Suppressor macrophage treated with lipopolysaccharide for 4 hours (primary cell): Measurements from ENCODE around the gene MUL1.
A peak's percentile ranks its signal among the peaks of the same experiment; 100 is the strongest.

Experiments
- DNase-seq: peaks from one replicate; pipeline ENCODE4 v3.0.0-alpha.2; 2020

MUL1 gene

GRCh38 chr1:20484519-20485462 lies 23.2 kb downstream of the MUL1 start:
- no peak for DNase-seq

GRCh38 chr1:20483833-20484518 lies 24.0 kb downstream of the MUL1 start:
- DNase-seq, result no peak

GRCh38 chr1:20483098-20483832 lies 24.7 kb downstream of the MUL1 start:
- DNase-seq, result no peak

- DNase-seq, result no peak
Measured at GRCh38 chr1:20481643-20482498, 26.1 kb downstream of the MUL1 start.

GRCh38 chr1:20480951-20481617 lies 26.9 kb downstream of the MUL1 start:
- DNase-seq, result no peak

- no peak for DNase-seq
Measured at GRCh38 chr1:20480243-20480944, 27.6 kb downstream of the MUL1 start.

- DNase-seq, result no peak
Measured at GRCh38 chr1:20479840-20480239, 28.1 kb downstream of the MUL1 start.

GRCh38 chr1:20478057-20478635 lies 29.8 kb downstream of the MUL1 start:
- DNase-seq, result no peak

- no peak for DNase-seq
Measured at GRCh38 chr1:20477348-20478056, 30.4 kb downstream of the MUL1 start.

GRCh38 chr1:20476265-20477038 lies 31.5 kb downstream of the MUL1 start:
- DNase-seq, result no peak

GRCh38 chr1:20474996-20475395 lies 33.0 kb downstream of the MUL1 start:
- no peak for DNase-seq

- no peak for DNase-seq
Measured at GRCh38 chr1:20474333-20474975, 33.5 kb downstream of the MUL1 start.

- no peak for DNase-seq
Measured at GRCh38 chr1:20473894-20474293, 34.1 kb downstream of the MUL1 start.

- DNase-seq, result peak; percentile 39
Measured at GRCh38 chr1:20472860-20473711, 34.9 kb downstream of the MUL1 start.

- DNase-seq, result no peak
Measured at GRCh38 chr1:20472121-20472520, 35.8 kb downstream of the MUL1 start.

GRCh38 chr1:20470194-20470593 lies 37.8 kb downstream of the MUL1 start:
- peak; percentile 23 for DNase-seq

- no peak for DNase-seq
Measured at GRCh38 chr1:20469406-20470076, 38.4 kb downstream of the MUL1 start.
